Measurements from ENCODE around the gene AIFM2.

- no peak for TF ChIP-seq CTCF (IDR thresholded peaks at IDR 0.05 in 8 of 11, conservative IDR thresholded peaks at IDR 0.05 in 3 of 11)
- no peak for TF ChIP-seq POLR2A (IDR thresholded peaks at IDR 0.05)
- TF ChIP-seq POLR2AphosphoS5 (IDR thresholded peaks at IDR 0.05): no peak
These were observed 13.4 kb downstream of the AIFM2 start for GRCh38 chr10:70119197-70119596.
